HepG2 (cell line): ENCODE results near the gene ASXL1. TPM values are rescaled to one million over a fixed set of nuclear protein-coding genes. Genes with fewer than 3 reads are reported as not detected.

Source experiments
- ATF3 ChIP-seq: sonication (generic); formaldehyde crosslinking; IDR thresholded peaks from 2 replicates; pipeline ENCODE4 v1.4.0; 2020; ENCODE audit warnings: missing genetic modification reagents
- CHD4 ChIP-seq: fragments of 200-600 bp; sonication (generic); IDR thresholded peaks from 2 replicates; pipeline ENCODE4 v1.7.0; 2017; ENCODE audit warnings: mild to moderate bottlenecking, low read length, borderline replicate concordance
- ELF1 ChIP-seq: sonication (generic); formaldehyde crosslinking; IDR thresholded peaks from 2 replicates; pipeline ENCODE4 v1.4.0; 2020; ENCODE audit warnings: missing genetic modification reagents
- ETV6 ChIP-seq: sonication (generic); formaldehyde crosslinking; conservative IDR thresholded peaks from 2 replicates; pipeline ENCODE4 v1.4.0; 2020; ENCODE audit warnings: missing genetic modification reagents
- FOXC1 ChIP-seq: sonication (generic); formaldehyde crosslinking; IDR thresholded peaks from 2 replicates; pipeline ENCODE4 v1.8.0; 2022; ENCODE audit warnings: mild to moderate bottlenecking, missing genetic modification reagents, borderline replicate concordance
- GABPB1 ChIP-seq: IDR thresholded peaks from 2 replicates; pipeline ENCODE4 v1.6.1; 2016; ENCODE audit warnings: mild to moderate bottlenecking, missing genetic modification reagents, moderate library complexity, missing compliant biosample characterization
- KLF12 ChIP-seq: sonication (generic); formaldehyde crosslinking; IDR thresholded peaks from 2 replicates; pipeline ENCODE4 v1.4.0; 2020; ENCODE audit warnings: missing genetic modification reagents, borderline replicate concordance
- MIER2 ChIP-seq: IDR thresholded peaks from 2 replicates; pipeline ENCODE4 v1.6.1; 2016; ENCODE audit warnings: missing biosample characterization, missing genetic modification reagents
- NFIB ChIP-seq: sonication (generic); formaldehyde crosslinking; IDR thresholded peaks from 2 replicates; pipeline ENCODE4 v1.9.0; 2021; ENCODE audit warnings: missing genetic modification reagents, mild to moderate bottlenecking, borderline replicate concordance
- SOX5 ChIP-seq: IDR thresholded peaks from 2 replicates; pipeline ENCODE4 v1.6.1; 2016; ENCODE audit warnings: borderline replicate concordance
- STAG1 ChIP-seq: sonication (generic); formaldehyde crosslinking; IDR thresholded peaks from 2 replicates; pipeline ENCODE4 v1.4.0; 2020; ENCODE audit warnings: missing genetic modification reagents
- TCF7 ChIP-seq: sonication (generic); IDR thresholded peaks from 2 replicates; pipeline ENCODE4 v1.6.1; 2016; ENCODE audit warnings: antibody characterized with exemption, low read depth
- ZFP36 ChIP-seq: fragments of 150-350 bp; IDR thresholded peaks from 2 replicates; pipeline ENCODE4 v1.6.1; 2018; ENCODE audit warnings: borderline replicate concordance, low read length, low read depth; ENCODE audit not compliant: partially characterized antibody
- ZGPAT ChIP-seq: IDR thresholded peaks from 2 replicates; pipeline ENCODE4 v1.6.1; 2016; ENCODE audit warnings: mild to moderate bottlenecking
- ZKSCAN8 ChIP-seq: IDR thresholded peaks from 2 replicates; pipeline ENCODE4 v1.6.1; 2016; ENCODE audit warnings: borderline replicate concordance, missing genetic modification reagents, missing compliant biosample characterization
- ZNF142 ChIP-seq: sonication (generic); formaldehyde crosslinking; IDR thresholded peaks from 2 replicates; pipeline ENCODE4 v1.4.0; 2020; ENCODE audit warnings: missing genetic modification reagents
- ZNF260 ChIP-seq: sonication (generic); formaldehyde crosslinking; IDR thresholded peaks from 2 replicates; pipeline ENCODE4 v1.4.0; 2020; ENCODE audit warnings: missing genetic modification reagents, low read depth, mild to moderate bottlenecking, borderline replicate concordance
- ZNF441 ChIP-seq: sonication (generic); formaldehyde crosslinking; IDR thresholded peaks from 2 replicates; pipeline ENCODE4 v1.7.0; 2021; ENCODE audit warnings: missing genetic modification reagents, borderline replicate concordance
- ZNF574 ChIP-seq: sonication (generic); formaldehyde crosslinking; IDR thresholded peaks from 2 replicates; pipeline ENCODE4 v1.4.0; 2020; ENCODE audit warnings: missing genetic modification reagents
- ZNF883 ChIP-seq: sonication (generic); formaldehyde crosslinking; IDR thresholded peaks from 2 replicates; pipeline ENCODE4 v1.5.1; 2020; ENCODE audit warnings: mild to moderate bottlenecking, missing genetic modification reagents; ENCODE audit errors: not compliant biosample characterization
- ZSCAN12 ChIP-seq: sonication (generic); formaldehyde crosslinking; IDR thresholded peaks from 2 replicates; pipeline ENCODE4 v1.9.0; 2021; ENCODE audit warnings: mild to moderate bottlenecking, missing genetic modification reagents
- polyA plus RNA-seq, 8 experiments: library from polyadenylated mRNA; depleted of rRNA in 3 of 8; stranded (reverse) in 7 of 8; unstranded in 1 of 8; fragments of >200 nt; fragmentation: Illumina TruSeq in 4 of 8; extraction: Trizol in 4 of 8; gene quantifications; 2 replicates each; pipeline versions ENCODE4 v1.2.1 to v1.2.3, GENCODE V29; 2011 to 2016; ENCODE audit warnings: low read depth in 4 of 8, missing spikeins in 1 of 8, mixed read lengths in 1 of 8; ENCODE audit not compliant: insufficient read depth in 1 of 8
- total RNA-seq, 5 experiments: library from RNA; depleted of rRNA; stranded (reverse); fragments of >200 nt; fragmentation: Illumina TruSeq; extraction: Trizol; gene quantifications; 2 replicates each; pipeline ENCODE4 v1.2.3, GENCODE V29; 2016; ENCODE audit warnings: low read depth in 1 of 5

Gene ASXL1
- total and polyA plus RNA-seq, 2 of the 13 experiments (the other 11 are each of a cell fraction or from before 2014, with no cell fraction given), result 62.1 to 74.8 TPM

GRCh38 chr20:32338665-32339064 lies 19.5 kb upstream of the ASXL1 start (continued):
- TF ChIP-seq ZNF142 (CRISPR knock-in tag) (no peak), ATF3 (CRISPR knock-in tag) (peak; percentile 94), GABPB1 (peak; percentile 29; the same call in 1 of the 2 replicates), ZFP36 (no peak), SOX5 (peak; percentile 54), NFIB (CRISPR knock-in tag) (no peak), FOXC1 (CRISPR knock-in tag) (no peak), TCF7 (no peak), ELF1 (CRISPR knock-in tag) (peak; percentile 29; the same call in 1 of the 2 replicates), KLF12 (CRISPR knock-in tag) (no peak), CHD4 (no peak), ZKSCAN8 (CRISPR knock-in tag) (no peak), MIER2 (no peak), ETV6 (CRISPR knock-in tag) (no peak), ZNF574 (CRISPR knock-in tag) (no peak; the same call in 1 of the 2 replicates), ZNF441 (CRISPR knock-in tag) (no peak), ZNF883 (CRISPR knock-in tag) (no peak), ZNF260 (no peak), STAG1 (CRISPR knock-in tag) (0 out of 2 replicates have a peak, but pooled peaks have one; percentile 3), ZSCAN12 (no peak), ZGPAT (0 out of 2 replicates have a peak, but pooled peaks have one; percentile 33)
